ENCODE measurements around the gene SORBS2.

The SORBS2 gene

GRCh38 chr4:185799442-185799841 is 12.6 kb downstream of the SORBS2 start:
- DNase-seq, result no peak

DNA sequence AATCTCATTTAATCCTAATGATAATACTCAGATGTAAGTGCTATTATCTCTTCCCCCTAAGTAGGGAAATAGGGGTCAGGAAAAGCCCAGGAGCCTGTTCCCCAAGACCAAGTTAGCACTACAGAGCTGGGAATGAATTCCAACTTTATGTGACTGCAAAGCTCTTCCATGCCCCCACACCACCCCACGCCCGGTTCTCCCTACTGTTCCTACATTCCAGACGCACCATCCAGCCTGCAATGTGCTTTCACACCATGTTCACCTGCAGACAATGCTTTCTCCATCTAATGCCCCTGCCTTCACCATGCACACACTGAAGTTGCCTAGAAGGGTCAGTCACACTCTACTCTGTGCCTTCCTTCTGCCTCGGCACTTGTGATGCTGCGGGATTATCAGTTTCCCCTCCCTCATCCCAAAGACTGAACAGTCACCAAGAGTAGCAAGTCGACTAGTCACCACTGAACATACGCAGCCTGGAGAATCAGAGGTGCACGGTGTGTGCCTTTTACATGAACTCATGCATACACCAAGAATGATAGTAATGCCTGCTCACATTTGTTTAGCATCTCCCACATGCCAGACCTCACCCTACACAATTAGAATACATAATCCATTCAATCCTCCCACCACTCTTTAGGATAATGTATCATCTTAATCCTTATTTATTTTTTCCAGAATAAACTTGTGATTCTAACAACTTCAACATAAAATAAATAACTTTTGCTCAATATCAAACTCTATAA is 14.2 kb downstream of the SORBS2 start:
- DNase-seq, result no peak

GRCh38 chr4:185797018-185797417 is 15.0 kb downstream of the SORBS2 start:
- DNase-seq, result no peak

GRCh38 chr4:185796176-185796575 is 15.8 kb downstream of the SORBS2 start:
- DNase-seq, result no peak

DNA sequence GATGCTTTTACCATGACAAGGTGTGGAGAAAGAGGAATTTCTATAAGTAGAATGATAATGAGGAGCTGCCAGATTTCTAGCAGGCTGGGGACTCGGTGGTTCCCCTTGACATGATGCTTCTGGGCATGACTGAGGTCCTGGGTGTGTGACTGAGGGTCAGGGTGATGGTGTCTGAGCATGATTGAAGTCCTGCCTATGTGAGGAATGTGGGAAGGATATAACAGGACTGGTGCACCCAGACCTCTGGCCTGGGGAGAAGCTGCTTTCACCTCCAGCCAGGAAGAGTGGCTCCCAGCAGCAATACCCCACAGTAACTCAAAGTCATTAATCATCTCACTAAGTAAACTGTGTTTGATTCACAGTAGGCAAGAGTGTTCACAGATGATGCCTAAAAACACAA is 17.4 kb downstream of the SORBS2 start:
- no peak for DNase-seq

- no peak for DNase-seq
These were observed 18.3 kb downstream of the SORBS2 start for GRCh38 chr4:185793716-185794115.

DNA sequence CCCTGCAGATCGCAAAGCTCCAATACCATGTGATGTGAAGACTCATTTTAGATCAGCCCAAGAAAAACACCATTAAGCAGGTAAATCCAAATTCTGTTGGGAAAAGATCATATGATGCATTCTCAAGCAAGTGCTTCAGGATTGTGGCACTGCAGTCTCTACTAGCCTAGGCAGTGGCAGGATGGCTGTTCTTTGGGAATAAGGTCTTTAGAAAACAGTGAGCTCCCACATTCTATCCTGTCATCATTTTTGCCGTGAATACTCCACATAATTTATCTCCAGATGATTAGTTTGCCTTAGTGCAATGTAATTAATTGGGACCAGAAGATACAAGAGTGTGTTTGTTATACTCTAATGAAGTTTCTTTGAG is 18.9 kb downstream of the SORBS2 start:
- no peak for DNase-seq

- DNase-seq, result no peak
These were observed 19.4 kb downstream of the SORBS2 start for GRCh38 chr4:185792384-185793115.

- DNase-seq, result no peak
These were observed 23.9 kb downstream of the SORBS2 start for GRCh38 chr4:185787926-185788679.

DNA sequence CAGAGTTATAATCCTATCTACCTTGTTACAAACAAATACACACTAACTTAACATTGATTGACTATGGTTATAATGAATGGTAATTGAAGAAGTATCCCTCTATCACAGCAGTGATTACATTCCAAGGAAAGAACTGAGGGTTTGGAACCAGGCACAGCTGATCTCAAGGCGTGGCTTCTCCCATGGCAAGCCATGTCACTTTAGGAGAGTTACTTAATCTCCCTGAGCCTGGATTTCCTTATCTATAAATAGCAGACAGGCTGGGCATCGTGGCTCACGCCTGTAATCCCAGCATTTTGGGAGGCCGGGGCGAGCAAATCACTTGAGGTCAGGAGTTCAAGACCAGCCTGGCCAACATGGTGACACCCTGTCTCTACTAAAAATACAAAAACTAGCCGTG is 25.6 kb downstream of the SORBS2 start:
- no peak for DNase-seq

DNA sequence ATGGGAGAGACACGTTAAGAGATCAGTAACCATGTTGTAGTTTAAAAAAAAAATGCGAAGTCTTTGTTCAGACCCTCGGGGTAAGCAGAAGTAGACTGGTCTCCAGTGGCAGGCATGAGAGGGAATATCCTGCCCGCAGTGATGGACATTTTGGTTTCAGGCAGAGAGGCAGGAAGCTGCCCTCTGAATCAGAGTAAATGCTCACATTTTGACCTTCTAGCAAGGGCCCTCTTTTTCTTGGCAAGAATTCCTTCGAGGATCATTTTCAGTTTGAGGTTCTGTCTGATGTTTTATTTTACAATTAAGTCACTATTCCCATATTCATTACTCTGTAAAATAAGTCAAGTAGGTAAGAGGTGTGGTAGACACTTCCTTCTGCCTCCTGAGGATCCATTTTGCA is 28.4 kb downstream of the SORBS2 start:
- DNase-seq, result no peak

- DNase-seq, result no peak
These were observed 29.5 kb downstream of the SORBS2 start for GRCh38 chr4:185782523-185782922.

GRCh38 chr4:185781555-185782215 is 30.3 kb downstream of the SORBS2 start:
- no peak for DNase-seq

- no peak for DNase-seq
These were observed 31.5 kb downstream of the SORBS2 start for GRCh38 chr4:185780472-185780871.

GRCh38 chr4:185779517-185779916 is 32.5 kb downstream of the SORBS2 start:
- DNase-seq, result no peak

GRCh38 chr4:185778307-185778706 is 33.7 kb downstream of the SORBS2 start:
- no peak for DNase-seq

DNA sequence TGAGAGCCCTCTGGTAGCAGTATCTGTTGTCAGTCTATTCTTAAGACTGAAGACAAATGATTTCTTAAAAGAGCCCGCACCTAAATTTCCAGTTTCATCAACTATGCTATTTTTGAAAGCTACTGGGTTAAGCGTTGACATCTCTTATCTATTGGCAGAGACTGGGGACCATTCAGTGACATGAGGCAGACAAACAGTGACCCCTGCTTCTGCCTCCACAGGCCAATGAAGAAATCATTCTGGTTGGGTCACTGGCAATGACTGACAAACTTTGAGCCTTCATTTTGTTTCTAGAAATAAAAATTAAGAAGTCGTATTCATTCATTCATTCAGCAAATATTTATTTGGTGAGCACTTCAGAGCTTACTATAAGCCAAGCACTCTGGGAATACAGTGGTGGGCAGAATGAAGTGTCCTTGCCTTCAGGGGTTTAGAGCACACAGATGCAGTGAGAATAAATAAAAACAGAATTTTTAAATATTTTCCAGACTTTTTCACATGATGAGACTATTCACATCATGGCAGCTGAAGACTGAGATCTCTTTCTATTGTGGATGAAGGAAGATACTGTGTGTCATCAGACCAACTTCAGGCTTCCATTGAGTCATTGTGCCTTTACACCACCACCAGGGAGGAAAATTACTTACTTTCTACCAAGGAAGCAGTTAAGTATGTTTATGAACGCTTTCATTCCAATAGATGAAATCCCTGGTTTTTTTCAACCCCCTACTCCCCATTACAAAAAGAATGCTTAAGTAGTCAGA is 36.0 kb downstream of the SORBS2 start:
- DNase-seq, result no peak

- DNase-seq, result no peak
These were observed 36.9 kb downstream of the SORBS2 start for GRCh38 chr4:185774845-185775680.

- DNase-seq, result no peak
These were observed 37.8 kb downstream of the SORBS2 start for GRCh38 chr4:185774131-185774653.

DNA sequence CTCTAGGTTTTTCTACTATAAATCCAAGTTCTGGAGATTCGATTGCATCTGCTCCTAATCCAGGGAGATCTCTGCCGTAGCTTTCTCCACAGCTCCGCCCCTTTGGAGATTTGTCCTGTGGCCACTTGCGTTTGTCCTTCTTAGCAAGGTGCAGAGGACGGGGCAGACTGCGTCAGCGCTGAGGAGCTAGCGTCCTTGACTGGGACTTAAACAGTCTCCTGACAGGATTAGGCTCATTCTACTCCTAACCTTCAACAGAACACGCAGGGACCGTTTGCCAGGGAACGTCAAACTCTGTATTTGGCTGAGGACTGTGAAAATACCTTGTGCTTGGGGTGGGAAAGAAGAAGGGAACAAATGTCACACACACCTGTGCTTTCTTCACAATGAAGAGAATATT is 38.6 kb downstream of the SORBS2 start:
- no peak for DNase-seq

DNA sequence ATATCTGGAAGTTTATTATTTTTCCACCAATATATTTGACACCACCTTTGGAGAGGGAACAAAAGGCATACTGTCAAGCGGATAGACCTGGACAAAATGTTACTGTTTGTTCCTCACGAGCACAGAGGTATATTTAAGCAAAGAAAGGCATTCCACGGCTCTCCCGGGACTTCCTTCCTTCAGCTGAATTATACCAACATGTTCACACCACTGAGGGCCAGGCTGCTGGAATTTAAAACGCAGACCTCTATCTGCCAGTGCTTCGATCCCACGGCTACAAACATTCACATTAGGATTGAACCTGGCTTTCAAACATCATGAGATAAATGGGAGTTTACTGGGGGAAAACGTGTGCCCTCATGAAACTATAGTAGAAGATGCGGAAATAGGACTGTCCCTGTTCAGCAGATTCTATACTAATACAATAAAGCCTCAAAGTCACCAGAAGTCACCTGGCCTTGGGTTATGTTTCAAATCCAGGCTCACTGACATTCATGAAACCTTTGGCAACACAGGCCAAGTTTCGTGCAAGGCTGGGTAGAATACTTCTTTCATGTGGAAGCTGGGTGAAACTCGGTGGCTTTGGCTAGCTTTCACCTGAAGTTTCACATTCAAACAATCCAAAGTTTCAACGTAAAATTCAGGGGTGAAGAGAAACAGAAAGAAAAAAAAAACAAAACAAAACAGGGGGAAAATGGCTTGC is 39.5 kb downstream of the SORBS2 start:
- no peak for DNase-seq
